Ectodermal cell (in vitro differentiated cells): ENCODE results near the gene USP17L18. TPM values are rescaled to one million over a fixed set of nuclear protein-coding genes. Genes with fewer than 3 reads are reported as not detected.
"Not testable (repeated sequence)": the region's sequence is repeated elsewhere in the genome, so short reads cannot be mapped to it uniquely, and the experiment has no call there.

Source experiments
- H3K27ac ChIP-seq: 2 replicates; pipeline ENCODE4 v1.7.0; 2013; ENCODE audit warnings: mild to moderate bottlenecking, low read depth, low read length; ENCODE audit not compliant: insufficient read depth, poor library complexity, severe bottlenecking
- H3K27me3 ChIP-seq: 2 replicates; pipeline ENCODE4 v1.7.0; 2013; ENCODE audit warnings: mild to moderate bottlenecking, low read length; ENCODE audit not compliant: insufficient read depth, control insufficient read depth, poor library complexity, severe bottlenecking
- H3K36me3 ChIP-seq: one replicate; pipeline ENCODE4 v1.7.0; 2013; ENCODE audit warnings: low read length; ENCODE audit not compliant: control insufficient read depth, insufficient read depth
- H3K4me1 ChIP-seq: one replicate; pipeline ENCODE4 v1.7.0; 2013; ENCODE audit warnings: low read length; ENCODE audit not compliant: control insufficient read depth, insufficient read depth
- H3K4me3 ChIP-seq: 2 replicates; pipeline ENCODE4 v1.7.0; 2013; ENCODE audit warnings: low read depth, low read length, control low read depth; ENCODE audit not compliant: insufficient read depth
- H3K9me3 ChIP-seq: 2 replicates; pipeline ENCODE4 v1.7.0; 2013; ENCODE audit warnings: mild to moderate bottlenecking, low read length, moderate library complexity; ENCODE audit not compliant: control insufficient read depth
- WGBS, 2 experiments: methylation state at CpG; one replicate each; pipeline ENCODE4 v1.1.7; 2013; ENCODE audit warnings: missing lambda C conversion rate in 2 of 2; 5-methylcytosine and 5-hydroxymethylcytosine counted together
- polyA plus RNA-seq, 4 experiments: library from polyadenylated mRNA; stranded (reverse); fragments of 50-300 nt; gene quantifications; one replicate each; pipeline ENCODE4 v1.2.3, GENCODE V29; 2013

The USP17L18 gene
- polyA plus RNA-seq (2013, experiment 1 of 4) = not detected
- polyA plus RNA-seq (2013, experiment 2 of 4) = not detected
- polyA plus RNA-seq (2013, experiment 3 of 4) = not detected
- not detected for polyA plus RNA-seq (2013, experiment 4 of 4)

- not testable (repeated sequence) for H3K27me3 ChIP-seq, H3K9me3 ChIP-seq, H3K36me3 ChIP-seq, H3K27ac ChIP-seq, H3K4me1 ChIP-seq, H3K4me3 ChIP-seq
- WGBS, 2 experiments = 82 to 87% methylated on average over 9 of the region's 26 CpGs
Observed at GRCh38 chr4:9247953-9248680, at the start of gene USP17L18. TSS of gene USP17L18 (plus strand) at chr4:9248630. CDS start at chr4:9248630, 0 bp downstream.

GRCh38 chr4:9210357-9210756, 38.1 kb upstream of the USP17L18 start, which contains the start of gene USP17L10:
TSS of gene USP17L10 (plus strand) at chr4:9210657. CDS start at chr4:9210657, 0 bp downstream.
- not testable (repeated sequence) for H3K27ac ChIP-seq, H3K4me1 ChIP-seq, H3K9me3 ChIP-seq, H3K27me3 ChIP-seq, H3K4me3 ChIP-seq, H3K36me3 ChIP-seq
- WGBS, 2 experiments = no CpG with 5 or more reads among the region's 13 CpGs

GRCh38 chr4:9214701-9215100, 33.7 kb upstream of the USP17L18 start:
- not testable (repeated sequence) for H3K9me3 ChIP-seq, H3K36me3 ChIP-seq, H3K4me3 ChIP-seq, H3K4me1 ChIP-seq, H3K27me3 ChIP-seq, H3K27ac ChIP-seq
- 89 to 92% methylated on average over 8 of the region's 14 CpGs for WGBS, 2 experiments

- WGBS, 2 experiments = no CpG with 5 or more reads among the region's 14 CpGs
- not testable (repeated sequence) for H3K27me3 ChIP-seq, H3K4me1 ChIP-seq, H3K27ac ChIP-seq, H3K36me3 ChIP-seq, H3K9me3 ChIP-seq, H3K4me3 ChIP-seq
Observed at GRCh38 chr4:9215105-9215504, 33.3 kb upstream of the USP17L18 start, which contains the start of gene USP17L11. TSS of gene USP17L11 (plus strand) at chr4:9215405. CDS start at chr4:9215405, 0 bp downstream.

- not testable (repeated sequence) for H3K4me1 ChIP-seq, H3K9me3 ChIP-seq, H3K4me3 ChIP-seq, H3K36me3 ChIP-seq, H3K27me3 ChIP-seq, H3K27ac ChIP-seq
- no CpG with 5 or more reads among the region's 13 CpGs for WGBS, 2 experiments
Observed at GRCh38 chr4:9219852-9220251, 28.6 kb upstream of the USP17L18 start, which contains the start of gene USP17L12. TSS of gene USP17L12 (plus strand) at chr4:9220152. CDS start at chr4:9220152, 0 bp downstream.

- not testable (repeated sequence) for H3K4me1 ChIP-seq, H3K9me3 ChIP-seq, H3K27ac ChIP-seq, H3K36me3 ChIP-seq, H3K4me3 ChIP-seq, H3K27me3 ChIP-seq
- no CpG with 5 or more reads among the region's 14 CpGs for WGBS, 2 experiments
Observed at GRCh38 chr4:9224596-9224995, 23.8 kb upstream of the USP17L18 start, which contains the start of gene USP17L13. TSS of gene USP17L13 (plus strand) at chr4:9224896. CDS start at chr4:9224896, 0 bp downstream.

- 88 to 92% methylated on average over 4 to 5 of the region's 8 CpGs for WGBS, 2 experiments
- not testable (repeated sequence) for H3K27me3 ChIP-seq, H3K9me3 ChIP-seq, H3K36me3 ChIP-seq, H3K4me3 ChIP-seq, H3K27ac ChIP-seq, H3K4me1 ChIP-seq
Observed at GRCh38 chr4:9230249-9230648, 18.2 kb upstream of the USP17L18 start.

- H3K9me3 ChIP-seq, H3K4me1 ChIP-seq, H3K27me3 ChIP-seq, H3K36me3 ChIP-seq, H3K4me3 ChIP-seq, H3K27ac ChIP-seq: not testable (repeated sequence)
- no CpG with 5 or more reads among the region's 15 CpGs for WGBS, 2 experiments
Observed at GRCh38 chr4:9234085-9234484, 14.3 kb upstream of the USP17L18 start, which contains the start of gene USP17L15. TSS of gene USP17L15 (plus strand) at chr4:9234385. CDS start at chr4:9234385, 0 bp downstream.

GRCh38 chr4:9238461-9238860, 10.0 kb upstream of the USP17L18 start:
- not testable (repeated sequence) for H3K36me3 ChIP-seq, H3K27me3 ChIP-seq, H3K9me3 ChIP-seq, H3K27ac ChIP-seq, H3K4me3 ChIP-seq, H3K4me1 ChIP-seq
- WGBS, 2 experiments = no CpG with 5 or more reads among the region's 12 CpGs

GRCh38 chr4:9243579-9243978, 4.9 kb upstream of the USP17L18 start, which contains the start of gene USP17L17:
TSS of gene USP17L17 (plus strand) at chr4:9243879. CDS start at chr4:9243879, 0 bp downstream.
- not testable (repeated sequence) for H3K27ac ChIP-seq, H3K4me3 ChIP-seq, H3K4me1 ChIP-seq, H3K9me3 ChIP-seq, H3K27me3 ChIP-seq, H3K36me3 ChIP-seq
- WGBS, 2 experiments = no CpG with 5 or more reads among the region's 14 CpGs
